ENCODE measurements around the gene TMEM147. TPM values are rescaled to one million over a fixed set of nuclear protein-coding genes. Genes with fewer than 3 reads are reported as not detected.

Gene TMEM147
- total and polyA plus RNA-seq, 2 of the 13 experiments (the other 11 are each of a cell fraction or from before 2014, with no cell fraction given) = 141 to 176 TPM

DNA sequence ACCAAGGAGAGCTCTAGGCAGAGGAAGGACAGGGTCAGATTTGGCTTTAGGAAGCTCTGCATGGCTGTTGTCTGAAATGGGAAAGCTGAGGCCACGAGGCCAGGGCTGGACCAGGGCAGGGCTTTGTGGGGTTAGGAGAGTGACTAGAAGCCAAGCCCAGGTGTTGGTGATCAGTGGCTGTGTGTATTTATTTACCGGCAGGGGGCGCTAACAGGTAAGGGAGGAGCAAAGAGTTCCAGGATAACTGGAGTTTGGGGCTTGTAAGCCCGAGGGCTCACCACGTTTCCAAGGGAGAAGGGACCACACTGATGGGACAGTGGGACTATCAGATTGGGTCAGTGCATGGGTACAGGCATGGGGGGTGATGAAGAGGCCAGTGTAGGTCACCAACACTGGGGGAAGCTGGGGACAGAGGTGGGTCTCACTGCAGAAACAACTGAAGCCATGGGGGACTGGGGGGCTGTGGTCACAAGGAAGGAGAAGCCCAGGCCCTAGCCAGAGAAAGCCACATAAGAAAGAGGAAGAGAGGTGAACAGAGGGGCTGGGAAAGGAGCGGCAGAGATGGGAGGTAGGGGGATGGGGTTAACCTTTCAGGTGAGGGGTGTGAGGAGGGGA, 3.9 kb downstream of the TMEM147 start (continued):
- TF ChIP-seq, protein P1, sequence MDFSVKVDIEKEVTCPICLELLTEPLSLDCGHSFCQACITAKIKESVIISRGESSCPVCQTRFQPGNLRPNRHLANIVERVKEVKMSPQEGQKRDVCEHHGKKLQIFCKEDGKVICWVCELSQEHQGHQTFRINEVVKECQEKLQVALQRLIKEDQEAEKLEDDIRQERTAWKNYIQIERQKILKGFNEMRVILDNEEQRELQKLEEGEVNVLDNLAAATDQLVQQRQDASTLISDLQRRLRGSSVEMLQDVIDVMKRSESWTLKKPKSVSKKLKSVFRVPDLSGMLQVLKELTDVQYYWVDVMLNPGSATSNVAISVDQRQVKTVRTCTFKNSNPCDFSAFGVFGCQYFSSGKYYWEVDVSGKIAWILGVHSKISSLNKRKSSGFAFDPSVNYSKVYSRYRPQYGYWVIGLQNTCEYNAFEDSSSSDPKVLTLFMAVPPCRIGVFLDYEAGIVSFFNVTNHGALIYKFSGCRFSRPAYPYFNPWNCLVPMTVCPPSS (IDR thresholded peaks at IDR 0.05) = no peak
- TF ChIP-seq SOX6 (IDR thresholded peaks at IDR 0.05) (no peak), SOX6 (CRISPR knock-in tag; IDR thresholded peaks at IDR 0.05) (no peak), FOXK2 (IDR thresholded peaks at IDR 0.05) (no peak), NCOA5 (CRISPR knock-in tag; IDR thresholded peaks at IDR 0.05) (no peak), RORA (CRISPR knock-in tag; IDR thresholded peaks at IDR 0.05) (no peak), SMC3 (IDR thresholded peaks at IDR 0.05; ENCODE audit: low read length) (peak; percentile 82), ZNF792 (CRISPR knock-in tag; IDR thresholded peaks at IDR 0.05) (no peak), ZNF256 (CRISPR knock-in tag; conservative IDR thresholded peaks at IDR 0.05) (no peak), ZNF652 (CRISPR knock-in tag; IDR thresholded peaks at IDR 0.05; ENCODE audit: borderline replicate concordance, low read depth) (no peak), HDAC2 (CRISPR knock-in tag; IDR thresholded peaks at IDR 0.05) (no peak), GMEB1 (CRISPR knock-in tag; IDR thresholded peaks at IDR 0.05; ENCODE audit: borderline replicate concordance) (0 out of 2 replicates have a peak, but pooled peaks have one; percentile 33), SP1 (IDR thresholded peaks at IDR 0.05) (no peak), SP1 (CRISPR knock-in tag; IDR thresholded peaks at IDR 0.05) (no peak), MXD4 (CRISPR knock-in tag; IDR thresholded peaks at IDR 0.05) (no peak), ZNF292 (CRISPR knock-in tag; IDR thresholded peaks at IDR 0.05; ENCODE audit: borderline replicate concordance, low read depth) (no peak), XRCC5 (optimal IDR thresholded peaks at IDR 0.05; ENCODE audit: low read length) (peak; percentile 64), MTA1 (CRISPR knock-in tag; IDR thresholded peaks at IDR 0.05; ENCODE audit: borderline replicate concordance) (no peak), ZNF7 (CRISPR knock-in tag; IDR thresholded peaks at IDR 0.05) (no peak), FOXP4 (CRISPR knock-in tag; IDR thresholded peaks at IDR 0.05) (no peak), SP140L (CRISPR knock-in tag; IDR thresholded peaks at IDR 0.05; ENCODE audit: borderline replicate concordance) (no peak), MAFK (conservative IDR thresholded peaks at IDR 0.05 in 1 of 2, IDR thresholded peaks at IDR 0.05 in 1 of 2; ENCODE audit: low read length in 2 of 2) (no peak)
- TF ChIP-seq, protein P2, sequence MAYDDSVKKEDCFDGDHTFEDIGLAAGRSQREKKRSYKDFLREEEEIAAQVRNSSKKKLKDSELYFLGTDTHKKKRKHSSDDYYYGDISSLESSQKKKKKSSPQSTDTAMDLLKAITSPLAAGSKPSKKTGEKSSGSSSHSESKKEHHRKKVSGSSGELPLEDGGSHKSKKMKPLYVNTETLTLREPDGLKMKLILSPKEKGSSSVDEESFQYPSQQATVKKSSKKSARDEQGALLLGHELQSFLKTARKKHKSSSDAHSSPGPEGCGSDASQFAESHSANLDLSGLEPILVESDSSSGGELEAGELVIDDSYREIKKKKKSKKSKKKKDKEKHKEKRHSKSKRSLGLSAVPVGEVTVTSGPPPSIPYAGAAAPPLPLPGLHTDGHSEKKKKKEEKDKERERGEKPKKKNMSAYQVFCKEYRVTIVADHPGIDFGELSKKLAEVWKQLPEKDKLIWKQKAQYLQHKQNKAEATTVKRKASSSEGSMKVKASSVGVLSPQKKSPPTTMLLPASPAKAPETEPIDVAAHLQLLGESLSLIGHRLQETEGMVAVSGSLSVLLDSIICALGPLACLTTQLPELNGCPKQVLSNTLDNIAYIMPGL (CRISPR knock-in tag; IDR thresholded peaks at IDR 0.05; ENCODE audit: borderline replicate concordance in 1 of 2, low read depth in 1 of 2) = peak in 1 of 2 experiments; percentile 60; a peak in 1 of 4 replicates
- TF ChIP-seq, protein P3, sequence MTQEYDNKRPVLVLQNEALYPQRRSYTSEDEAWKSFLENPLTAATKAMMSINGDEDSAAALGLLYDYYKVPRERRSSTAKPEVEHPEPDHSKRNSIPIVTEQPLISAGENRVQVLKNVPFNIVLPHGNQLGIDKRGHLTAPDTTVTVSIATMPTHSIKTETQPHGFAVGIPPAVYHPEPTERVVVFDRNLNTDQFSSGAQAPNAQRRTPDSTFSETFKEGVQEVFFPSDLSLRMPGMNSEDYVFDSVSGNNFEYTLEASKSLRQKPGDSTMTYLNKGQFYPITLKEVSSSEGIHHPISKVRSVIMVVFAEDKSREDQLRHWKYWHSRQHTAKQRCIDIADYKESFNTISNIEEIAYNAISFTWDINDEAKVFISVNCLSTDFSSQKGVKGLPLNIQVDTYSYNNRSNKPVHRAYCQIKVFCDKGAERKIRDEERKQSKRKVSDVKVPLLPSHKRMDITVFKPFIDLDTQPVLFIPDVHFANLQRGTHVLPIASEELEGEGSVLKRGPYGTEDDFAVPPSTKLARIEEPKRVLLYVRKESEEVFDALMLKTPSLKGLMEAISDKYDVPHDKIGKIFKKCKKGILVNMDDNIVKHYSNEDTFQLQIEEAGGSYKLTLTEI (CRISPR knock-in tag; conservative IDR thresholded peaks at IDR 0.05) = no peak

Data from HepG2 (cell line).